GM18868 (cell line): ENCODE measurements around the gene PEPD.

Source experiments
- ATAC-seq: cut with Tn5 transposase; IDR thresholded peaks from one replicate; pipeline ENCODE4 v1.9.1; 2021; ENCODE audit warnings: mild to moderate bottlenecking, moderate library complexity; ENCODE audit not compliant: unreplicated experiment

Gene PEPD

DNA sequence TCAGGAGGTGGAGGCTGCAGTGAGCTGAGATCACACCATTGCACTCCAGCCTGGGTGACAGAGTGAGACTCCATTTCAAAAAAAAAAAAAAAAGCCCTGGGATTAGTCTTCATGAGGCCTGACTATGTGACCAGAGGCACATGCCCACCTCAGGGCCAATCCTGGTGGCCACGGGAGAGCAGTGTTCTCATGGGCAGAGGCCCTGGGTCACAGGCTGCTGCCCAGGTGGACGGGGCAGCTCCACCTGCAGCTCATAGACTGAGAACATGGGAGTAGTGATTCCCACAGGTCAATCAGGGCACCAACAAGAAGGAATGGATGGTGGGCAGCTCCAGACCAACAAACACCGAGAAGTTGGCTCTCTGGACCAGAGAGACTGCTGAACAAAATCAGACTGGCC lies 26.1 kb upstream of the PEPD start:
- ATAC-seq: no peak

DNA sequence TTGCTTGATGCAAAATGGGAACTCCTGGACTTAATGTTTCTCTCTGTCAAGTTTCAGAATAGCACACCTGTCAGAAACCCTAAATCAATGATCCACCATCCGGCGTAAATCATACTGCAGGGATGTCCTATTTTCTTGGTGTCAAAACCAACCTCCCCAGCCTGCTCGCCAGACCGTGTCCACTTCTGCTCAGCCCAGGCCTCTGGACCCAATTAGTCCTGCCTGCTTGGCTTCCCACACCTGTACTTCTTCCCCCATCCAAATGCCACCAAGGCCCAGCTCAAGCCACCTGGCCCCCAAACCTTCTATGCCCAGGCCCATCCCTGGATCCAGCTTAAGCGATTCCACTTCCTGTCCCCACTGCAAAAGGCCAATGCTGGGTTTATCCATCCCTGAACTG lies 25.1 kb upstream of the PEPD start:
- ATAC-seq: no peak

DNA sequence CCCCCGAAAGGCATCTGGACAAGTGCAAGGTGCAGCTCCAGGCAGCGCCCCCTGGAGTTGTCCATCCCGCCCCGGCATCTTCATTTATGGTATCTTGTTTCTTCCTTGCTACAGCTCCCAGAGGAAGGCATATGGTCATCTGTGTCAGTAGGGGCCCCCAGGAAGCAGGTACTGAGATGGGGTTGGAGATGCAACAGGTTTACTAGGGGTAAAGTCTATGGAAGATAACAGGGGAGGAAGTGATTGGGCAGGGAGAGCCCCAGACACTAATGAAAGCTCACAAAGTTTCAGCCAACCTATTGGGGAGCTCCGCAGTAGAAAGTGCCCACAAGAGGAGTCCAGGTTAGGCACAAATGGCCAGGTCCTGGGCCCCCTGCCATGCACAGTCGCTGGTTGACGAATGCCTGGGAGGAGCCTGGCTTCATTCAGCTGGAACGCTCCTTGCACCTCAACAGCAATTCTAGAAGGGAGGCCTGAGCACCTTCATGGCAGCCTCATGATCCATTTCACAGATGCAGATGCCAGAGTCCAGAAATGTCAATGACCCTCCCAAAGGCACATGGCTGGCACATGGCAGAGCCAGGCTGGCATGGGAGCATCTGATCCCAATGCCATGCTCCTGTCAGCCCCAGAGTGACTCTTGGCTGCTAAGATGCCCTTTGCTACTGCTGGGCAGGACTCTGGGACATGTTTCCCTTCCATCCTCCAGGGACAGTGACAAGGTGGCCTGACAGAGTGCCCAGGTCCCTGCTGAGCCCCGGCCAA lies 23.8 kb upstream of the PEPD start:
- no peak for ATAC-seq

DNA sequence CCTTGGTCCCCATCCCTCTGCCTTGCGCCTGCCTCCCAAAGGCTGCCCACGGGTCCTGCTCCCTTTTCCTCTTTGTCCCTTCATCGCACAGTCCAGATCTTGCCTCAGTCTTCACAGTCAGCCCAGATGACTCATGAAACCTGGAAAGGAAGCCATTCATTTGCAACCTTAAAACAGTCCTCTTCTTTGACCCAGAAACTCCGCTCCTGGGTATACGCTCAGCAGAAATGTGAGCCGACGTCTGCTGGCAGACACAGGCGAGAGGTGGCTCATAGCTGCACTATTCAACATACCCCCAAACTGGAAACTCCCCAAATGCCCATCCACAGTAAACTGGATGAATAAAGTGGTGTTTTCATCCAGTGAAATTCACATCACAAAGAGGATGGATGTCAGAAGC lies 13.6 kb upstream of the PEPD start:
- no peak for ATAC-seq

DNA sequence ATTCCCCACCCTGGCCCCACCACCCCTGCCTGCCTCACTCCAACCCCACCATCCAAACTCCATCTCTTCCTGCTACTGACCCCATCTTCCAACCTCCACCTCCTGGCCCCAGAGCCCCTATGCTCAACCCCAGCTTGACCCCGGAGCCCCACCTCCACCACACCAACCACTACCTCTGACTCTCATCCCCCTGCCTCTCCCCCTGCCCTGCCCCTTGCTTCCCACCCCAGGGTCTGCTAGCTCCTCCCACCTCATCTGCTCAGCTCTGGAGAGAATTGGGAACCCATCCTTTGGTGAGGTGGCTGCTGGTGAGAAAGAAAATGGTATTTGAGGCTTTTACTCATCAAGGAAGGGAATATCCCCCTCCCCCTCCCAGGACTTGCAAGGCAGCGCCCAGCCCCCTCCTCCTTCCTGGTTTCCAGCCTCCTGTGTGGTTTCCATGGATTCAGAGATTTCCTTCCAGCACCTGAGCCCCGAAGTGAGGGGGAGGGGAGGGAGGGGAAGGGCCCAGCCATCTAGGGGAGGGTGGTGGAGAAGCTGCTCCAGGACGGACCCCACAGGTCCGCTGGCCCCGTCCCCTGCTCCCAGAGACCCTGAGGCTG lies 11.4 kb upstream of the PEPD start:
- no peak for ATAC-seq

DNA sequence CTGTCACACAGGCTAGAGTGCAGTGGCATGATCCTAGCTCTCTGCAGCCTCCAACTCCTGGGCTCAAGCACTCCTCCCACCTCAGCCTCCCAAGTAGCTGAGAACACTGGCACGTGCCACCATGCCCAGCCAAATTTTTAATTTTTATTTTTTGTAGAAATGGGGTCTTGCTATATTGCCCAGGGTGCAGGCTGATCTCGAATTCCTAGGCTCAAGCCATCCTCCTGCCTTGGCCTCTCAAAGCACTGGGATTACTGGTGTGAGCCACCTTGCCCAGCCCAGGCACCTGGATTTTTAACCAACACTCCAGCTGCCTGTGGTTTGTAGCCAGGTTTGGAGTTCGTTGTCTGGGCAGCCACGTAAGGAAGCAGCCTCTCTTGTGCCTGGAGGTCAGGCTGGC lies 9.3 kb upstream of the PEPD start:
- no peak for ATAC-seq

DNA sequence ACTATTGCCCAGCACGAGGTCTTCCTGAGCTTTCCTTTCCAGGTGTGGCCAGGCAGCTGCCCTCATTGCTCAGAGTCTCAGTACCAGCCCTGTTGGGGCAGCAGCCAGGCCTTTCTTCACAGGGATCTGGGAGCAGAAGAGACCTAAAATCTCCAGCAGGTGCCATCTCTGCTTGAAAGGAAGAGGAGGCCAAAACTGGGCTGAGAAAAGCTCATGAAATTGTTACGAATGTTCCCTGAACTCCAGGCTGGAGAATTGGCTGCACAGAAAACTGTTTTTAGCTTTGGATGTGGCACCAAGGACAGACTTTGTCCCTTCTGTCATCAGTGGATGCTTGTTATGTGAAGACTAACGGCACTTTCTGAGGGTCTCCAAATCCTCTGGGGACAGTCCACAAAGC lies 8.7 kb upstream of the PEPD start:
- ATAC-seq: no peak

DNA sequence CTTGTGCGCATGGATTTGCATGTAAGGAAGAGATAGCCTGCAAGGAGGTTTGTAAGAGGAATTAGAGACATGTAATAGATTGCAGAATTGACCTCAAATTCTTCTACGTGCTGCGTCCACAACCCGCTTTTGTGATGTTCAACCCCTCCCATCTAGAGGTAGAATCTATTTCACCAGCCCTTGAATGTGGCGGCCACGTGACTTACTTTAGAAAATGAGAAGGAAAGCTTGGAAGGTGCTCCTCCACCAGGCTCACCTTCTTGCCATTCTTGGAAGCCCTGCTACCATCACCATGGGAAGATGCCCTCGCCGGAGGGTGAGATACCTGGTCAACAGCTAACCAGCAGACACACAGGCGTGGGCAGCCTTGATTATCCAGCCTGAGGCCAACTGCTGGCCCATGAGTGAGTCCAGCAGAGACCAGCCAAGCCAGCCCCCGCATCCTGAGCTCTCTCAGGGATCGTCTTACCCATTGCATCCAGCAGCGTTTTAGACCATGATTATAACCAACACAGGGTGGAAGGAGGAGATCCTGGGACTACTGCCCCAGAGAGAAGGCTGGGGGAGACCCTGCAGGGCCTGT lies 7.6 kb upstream of the PEPD start:
- ATAC-seq: no peak

DNA sequence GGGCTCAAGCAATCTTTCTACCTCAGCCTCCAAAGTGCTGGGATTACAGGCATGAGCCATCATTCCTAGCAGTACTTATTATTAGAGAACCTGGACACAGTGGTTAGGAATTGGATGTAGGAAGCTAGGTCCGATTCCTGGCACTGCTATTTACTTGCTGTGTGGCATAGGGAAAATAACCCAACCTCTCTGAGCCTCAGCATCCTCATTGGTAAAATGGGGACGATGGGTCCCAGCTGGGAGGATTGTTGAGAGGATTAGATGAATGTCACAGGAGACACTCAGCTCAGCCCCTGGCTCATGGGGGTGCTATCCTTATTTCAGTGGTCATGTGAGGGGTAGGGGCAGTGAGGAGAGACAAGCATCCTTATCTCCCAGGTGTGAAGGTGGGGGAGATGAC lies 6.8 kb upstream of the PEPD start:
- no peak for ATAC-seq

DNA sequence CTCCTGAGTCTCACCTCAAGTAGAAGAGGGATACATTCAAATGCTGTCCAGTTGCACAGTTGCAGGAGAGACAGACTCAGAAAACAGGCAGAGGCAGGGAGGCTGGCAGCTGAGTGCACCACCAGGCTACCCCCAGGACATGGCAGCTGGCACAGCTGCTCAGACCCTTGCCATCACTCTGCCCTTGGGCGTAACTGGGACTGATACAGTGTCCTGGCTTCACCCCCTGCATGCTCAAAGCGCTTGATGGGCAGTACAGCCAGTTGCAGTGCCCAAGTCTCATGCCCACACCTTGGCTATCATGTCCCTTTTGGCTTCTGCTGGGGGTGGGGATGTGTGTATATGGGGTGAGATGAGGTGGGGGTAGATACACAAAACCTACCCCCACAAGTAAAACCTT lies 5.5 kb upstream of the PEPD start:
- no peak for ATAC-seq

DNA sequence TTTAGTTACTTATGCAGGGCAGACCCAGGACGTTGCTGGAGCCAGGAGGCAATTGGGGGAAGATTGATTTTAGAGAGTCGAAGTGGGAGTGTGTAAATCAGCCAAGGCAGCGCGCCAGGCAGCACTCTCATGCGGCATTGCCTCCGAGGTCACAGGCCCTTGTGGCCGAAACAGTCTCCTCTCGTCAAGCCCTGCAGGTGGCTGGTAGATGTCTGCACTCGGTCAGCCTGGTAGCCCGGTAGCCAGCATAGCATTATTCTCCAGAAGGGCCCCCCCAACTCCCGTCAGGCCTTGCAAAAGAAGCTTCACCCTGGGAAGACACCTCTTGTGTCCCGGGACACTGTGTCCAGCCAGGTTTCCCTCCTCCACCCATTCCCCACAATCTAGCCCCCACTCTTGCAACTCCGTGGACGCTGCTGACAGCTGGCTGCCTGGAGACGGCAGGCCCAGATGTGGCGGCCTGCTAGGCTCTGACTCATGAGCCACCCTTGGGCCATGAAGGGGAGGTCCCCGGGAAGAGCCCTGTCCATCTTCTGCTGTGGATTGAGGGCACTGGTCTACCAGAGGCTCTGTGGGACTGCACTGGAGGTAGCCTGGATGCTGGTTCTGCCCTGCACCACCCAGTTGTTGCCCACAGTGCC lies 2.6 kb upstream of the PEPD start:
- no peak for ATAC-seq

DNA sequence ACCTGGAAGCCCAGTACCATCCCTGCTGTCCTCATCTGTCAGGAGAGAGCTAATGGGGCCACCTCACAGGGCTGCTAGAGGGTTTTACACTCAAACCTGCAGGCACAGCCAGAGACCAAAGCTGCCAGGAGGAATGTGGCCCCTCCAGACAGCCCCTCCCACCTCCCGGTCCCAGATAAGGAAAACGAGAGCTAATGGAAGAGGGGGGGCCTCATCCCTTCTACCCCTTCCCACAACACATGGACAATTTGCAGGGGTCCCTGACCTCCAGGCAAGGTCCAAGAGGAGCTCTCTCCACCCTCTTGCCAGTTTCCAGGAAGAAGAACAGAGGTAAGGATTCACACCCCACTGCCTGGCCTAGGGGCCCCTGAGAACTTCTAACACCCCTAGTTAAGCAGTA lies 1.6 kb upstream of the PEPD start:
- no peak for ATAC-seq

DNA sequence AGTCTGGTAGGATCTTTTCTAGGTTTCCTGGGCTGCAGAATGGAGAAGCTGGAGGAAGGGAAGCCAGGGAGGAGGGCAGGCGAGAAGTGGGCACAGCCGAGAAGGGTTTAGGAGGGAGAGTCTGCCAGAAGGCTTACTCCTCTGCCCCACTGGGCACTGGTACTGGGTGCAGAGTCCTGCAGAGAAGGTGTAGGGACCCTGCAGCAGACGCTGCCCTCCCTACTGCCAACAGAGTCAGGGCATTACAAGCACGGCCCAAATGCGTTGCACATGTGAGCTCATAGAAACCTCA lies 726 bp upstream of the PEPD start:
- ATAC-seq: no peak

DNA sequence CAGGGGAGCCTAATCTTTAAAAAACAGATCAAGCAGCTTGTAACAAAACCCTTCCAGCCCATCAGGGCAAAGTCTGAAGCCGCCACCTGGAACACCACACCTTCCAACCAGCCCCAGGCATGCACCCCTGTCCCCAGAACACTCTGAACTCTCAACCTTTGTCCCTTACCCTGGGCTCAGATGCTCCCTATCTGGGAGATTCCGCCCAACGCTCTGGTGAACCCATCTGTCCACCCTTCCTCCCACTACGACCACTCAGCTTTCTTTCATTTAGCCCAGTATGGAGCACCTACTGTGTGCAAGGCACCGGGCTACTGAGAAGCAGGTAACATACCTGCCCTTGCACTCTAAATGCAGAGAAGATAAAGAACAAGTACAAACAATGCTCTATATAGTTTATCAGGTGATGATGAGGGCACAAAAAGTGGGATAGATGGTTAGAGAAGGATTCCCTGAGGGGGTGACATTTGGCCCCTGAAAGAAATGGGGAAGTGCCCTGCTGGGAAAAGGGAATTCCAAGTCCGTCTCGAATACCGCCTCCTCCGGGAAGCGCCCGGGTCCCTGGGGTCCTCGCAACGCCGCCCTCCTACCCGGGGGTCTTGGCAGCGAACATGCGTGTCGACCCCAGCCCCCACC lies 629 bp downstream of the PEPD start:
- ATAC-seq: no peak

DNA sequence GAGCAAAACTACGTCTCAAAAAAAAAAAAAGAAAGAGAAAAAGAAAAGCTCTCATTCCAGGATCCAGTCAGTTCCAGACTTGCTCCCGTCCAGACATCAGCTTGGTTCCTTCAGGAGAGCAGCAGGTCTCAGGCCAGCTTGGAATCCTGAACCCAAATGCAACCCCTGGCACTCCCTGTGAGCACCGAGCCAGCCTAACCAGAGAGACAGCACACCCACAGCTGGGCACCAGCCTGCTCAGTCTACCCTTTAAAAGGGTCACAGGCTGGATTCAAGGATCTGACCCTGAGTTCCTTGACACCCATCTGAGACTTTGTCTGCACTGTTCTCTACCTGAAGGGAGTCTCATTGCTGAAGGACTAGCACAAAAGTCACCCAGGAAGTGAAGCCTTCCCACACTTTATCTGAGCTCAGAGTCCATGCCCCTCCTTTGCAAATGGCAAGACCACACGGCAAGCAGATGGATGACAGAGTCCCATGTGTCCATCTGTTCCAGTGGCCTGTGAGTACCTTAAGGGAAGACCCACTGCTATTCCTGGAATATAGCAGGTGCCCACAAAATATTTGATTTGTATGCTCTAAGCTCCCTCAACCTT lies 1.4 kb downstream of the PEPD start:
- ATAC-seq: no peak

DNA sequence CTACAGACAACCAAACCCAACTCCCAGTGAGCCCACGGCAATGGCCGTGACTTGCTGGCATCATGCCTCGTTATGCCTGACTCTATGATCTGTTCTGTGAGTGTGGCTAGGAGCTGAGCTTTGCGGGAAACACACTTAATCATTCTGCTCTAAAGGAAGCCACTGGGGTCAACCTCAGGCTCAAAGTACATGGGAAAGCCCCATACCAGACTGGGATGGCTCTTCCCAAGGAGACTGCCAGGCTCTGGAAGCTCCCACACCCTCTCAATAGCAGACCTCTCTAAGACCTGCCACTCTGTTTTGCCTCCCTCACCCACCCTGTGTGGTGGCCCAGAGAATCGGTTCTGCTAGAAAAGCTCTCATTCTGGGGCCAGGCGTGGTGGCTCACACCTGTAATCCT lies 2.2 kb downstream of the PEPD start:
- no peak for ATAC-seq

DNA sequence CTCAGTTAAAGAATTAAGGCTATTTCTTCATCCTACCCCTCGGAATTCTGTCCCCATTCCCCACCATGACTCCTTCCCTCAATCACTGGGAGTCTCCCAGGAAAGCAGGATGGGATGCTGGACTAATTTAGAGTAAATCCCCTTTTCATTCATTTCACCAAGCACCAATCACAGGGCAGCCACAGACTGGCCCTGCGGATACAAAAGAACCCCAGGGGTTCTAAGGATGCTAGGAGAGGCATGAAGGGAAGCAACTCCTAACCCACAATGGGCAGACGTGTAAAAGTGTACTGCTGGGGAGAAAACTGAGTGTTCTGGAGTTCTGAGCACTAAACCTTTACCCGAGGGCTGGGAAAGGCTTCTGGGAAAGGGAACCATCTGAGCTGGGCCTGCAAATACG lies 3.0 kb downstream of the PEPD start:
- ATAC-seq: no peak

DNA sequence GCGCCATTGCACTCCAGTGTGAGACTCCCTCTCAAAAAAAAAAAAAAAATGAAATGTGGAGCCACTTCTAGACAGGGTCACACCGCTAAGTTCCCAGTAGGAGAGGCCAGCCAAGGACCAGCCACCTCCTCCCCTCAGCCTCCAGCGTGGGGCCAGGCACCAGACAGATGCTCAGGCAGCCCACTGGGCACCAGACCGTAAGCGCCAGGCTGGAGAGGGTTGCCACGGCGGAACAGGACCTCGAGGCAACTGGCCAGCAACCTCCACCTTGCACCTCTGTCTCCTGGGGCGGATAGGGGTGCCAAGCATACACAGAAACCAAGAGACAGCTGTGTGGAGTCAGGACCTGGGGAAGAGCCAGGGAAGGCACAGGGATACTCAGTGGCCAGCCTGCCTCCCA lies 3.7 kb downstream of the PEPD start:
- ATAC-seq: no peak

DNA sequence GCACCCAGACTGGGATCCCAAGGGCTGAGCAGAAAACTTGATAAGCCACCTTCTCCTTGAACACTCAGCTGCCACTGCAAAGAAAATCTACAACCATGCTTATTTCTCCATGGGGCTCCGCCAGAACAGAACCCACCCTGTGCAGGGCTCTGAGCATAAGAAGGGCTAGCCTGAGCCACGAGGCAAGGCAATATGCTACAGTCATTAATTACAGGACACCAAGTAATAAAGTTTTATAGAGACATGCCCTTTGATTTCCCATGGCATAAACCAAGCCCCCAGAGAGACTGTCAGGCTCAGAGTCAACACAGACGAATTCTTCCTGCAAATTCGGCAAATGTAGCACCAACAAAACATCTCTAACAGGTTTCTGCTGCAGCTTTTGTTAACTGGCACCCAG lies 5.7 kb downstream of the PEPD start:
- no peak for ATAC-seq

DNA sequence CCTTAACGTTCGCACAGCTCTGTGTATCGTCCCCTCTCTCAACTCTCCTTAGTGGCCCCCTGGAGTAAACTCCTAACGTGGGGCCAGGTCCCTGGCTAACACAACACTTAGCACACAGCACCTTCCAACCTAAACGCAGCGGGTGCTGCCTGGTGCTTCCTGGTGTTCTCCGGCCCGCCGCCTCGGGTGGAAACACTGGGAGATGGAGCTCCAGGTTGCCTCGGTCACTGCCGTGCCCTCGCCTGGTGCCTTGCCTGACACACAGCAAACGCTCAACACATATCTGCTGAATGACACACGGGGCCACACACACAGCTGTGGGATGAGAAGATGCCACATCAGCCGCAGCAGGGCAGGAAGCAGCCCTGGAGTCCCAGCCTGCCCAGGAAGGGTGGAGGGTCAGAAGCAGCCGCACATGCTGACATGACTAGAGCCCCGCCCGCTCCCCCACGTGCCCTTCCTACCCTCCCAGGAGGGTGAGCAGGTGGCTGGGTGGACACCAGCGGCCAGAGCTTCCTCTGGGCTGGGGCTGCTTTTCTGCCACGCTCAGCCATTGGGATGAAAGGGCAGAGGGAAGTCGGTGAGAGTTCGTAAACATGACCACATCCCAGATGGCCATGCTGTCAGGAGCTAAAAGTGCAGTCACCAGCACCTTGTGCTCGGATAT lies 6.6 kb downstream of the PEPD start:
- no peak for ATAC-seq

DNA sequence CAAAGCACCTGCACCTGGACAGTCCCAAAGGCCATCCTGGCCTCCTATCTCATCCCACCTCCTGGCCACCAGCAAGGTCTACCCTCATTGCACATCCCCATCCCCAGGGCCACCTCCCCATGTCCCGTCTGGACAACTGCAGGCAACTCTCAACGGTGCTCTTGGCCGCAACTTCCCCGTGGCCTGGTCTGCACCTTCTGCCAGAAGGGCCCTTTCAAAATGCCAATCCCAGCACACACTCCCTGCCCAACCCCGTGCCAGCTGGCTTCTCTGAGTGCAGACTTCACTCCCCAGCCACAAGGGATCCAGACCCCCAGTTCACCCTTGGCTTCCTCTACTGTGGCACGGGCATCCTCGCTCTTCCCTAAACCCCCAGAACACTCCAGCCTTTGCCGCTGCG lies 8.2 kb downstream of the PEPD start:
- ATAC-seq: no peak
